ENCODE results near the gene ENOX1. TPM values are rescaled to one million over a fixed set of nuclear protein-coding genes. Genes with fewer than 3 reads are reported as not detected.
"Not testable (repeated sequence)": the region's sequence is repeated elsewhere in the genome, so short reads cannot be mapped to it uniquely, and the experiment has no call there.

ENOX1 gene
- polyA plus RNA-seq, 3 donors = 8.5 to 11.1 (median 8.7) TPM

DNA sequence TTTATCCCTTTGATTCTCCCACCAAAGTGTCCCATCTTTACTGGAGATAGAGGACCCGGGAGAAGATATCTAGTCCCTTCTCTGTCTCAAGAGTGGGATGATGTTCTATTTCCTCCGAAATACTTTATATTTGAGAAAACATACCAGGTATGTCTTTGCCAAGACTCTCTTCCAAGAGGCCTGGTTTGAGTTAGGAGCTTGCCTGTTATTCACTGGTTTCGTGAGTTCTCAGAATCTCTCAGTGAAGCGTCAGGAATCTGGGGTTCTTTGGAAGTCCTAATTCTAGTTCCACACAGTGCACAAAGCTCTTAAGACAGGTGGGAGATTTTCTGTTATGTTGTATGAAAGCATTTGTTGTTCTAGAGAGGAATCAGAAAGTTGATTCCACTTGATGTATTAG is 581.4 kb downstream of the ENOX1 start:
- no peak for DNase-seq

DNA sequence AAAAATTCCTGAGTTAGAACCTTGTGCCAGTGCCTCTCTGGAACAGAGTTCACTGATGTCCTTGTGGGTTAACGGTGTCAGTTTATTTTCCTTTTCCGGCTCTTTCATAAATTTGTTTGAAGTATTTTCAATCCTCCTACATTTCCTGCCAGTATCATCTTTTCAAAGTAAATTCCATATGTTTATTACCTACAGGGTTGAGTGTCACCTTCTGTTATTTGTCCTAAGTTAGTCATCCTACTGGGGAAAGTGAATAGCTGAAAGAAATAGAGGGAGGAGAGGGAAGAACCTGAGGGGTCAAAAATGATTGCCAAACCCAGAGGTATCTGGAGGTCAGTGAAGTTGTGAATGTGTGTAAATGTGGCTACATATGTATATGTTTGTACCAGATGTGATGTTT is 582.2 kb downstream of the ENOX1 start:
- no peak for DNase-seq

DNA sequence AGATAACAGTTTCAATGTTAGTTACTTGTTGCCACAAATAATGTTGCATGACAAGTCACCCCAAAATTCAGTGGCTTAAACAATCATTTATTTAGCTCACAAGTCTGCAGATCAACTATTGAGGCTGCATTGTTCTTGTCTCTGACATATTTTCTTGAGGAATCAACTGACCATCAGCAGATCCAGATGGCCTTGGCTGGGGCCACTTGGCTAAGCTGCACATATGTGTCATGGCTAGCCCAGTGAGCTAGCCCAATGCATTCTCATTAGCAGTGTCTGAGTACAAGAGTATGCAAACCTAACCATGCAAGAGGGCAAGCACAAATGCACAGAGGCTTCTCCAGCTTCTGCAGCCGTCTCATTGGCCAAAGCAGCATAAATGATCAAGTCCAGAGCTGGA is 583.0 kb downstream of the ENOX1 start:
- DNase-seq = no peak

DNA sequence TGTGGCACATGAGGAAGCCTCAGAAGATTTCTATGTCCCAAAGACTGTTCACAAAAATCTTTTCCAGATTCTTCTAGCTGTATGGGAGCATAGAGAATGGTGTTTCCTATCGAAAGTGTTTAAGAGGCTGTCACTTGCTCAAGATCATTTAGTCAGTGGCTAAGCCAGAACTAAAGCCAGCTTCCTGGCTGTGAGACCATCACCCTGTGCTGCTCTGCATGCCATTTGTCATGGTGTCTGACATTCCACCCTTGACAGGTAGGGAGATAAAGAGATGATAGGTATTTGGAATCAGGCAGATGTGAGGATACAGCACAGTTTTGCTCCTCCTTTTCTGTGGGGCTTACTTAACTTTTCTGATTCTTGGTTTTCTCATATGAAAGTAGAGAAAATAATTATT is 586.0 kb downstream of the ENOX1 start:
- DNase-seq = no peak

DNA sequence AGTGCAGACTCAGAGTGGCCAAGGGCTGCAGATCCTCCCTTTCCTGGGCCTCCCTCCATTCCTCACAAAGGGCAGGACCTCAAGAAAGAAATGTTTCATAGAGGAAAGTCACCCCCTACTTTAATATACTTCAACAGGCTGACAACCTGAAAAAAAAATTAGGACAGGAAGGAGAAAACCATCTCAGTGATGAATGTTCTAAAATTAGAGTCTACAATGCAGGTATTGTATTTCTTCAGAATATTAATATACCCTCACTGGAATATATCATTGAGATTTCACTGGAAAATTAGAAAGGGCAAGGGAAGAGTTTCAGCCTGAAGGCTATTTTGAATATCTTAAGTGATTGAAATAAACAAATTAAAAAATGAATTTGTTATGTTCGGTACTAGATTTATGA is 586.5 kb downstream of the ENOX1 start:
- DNase-seq = no peak

DNA sequence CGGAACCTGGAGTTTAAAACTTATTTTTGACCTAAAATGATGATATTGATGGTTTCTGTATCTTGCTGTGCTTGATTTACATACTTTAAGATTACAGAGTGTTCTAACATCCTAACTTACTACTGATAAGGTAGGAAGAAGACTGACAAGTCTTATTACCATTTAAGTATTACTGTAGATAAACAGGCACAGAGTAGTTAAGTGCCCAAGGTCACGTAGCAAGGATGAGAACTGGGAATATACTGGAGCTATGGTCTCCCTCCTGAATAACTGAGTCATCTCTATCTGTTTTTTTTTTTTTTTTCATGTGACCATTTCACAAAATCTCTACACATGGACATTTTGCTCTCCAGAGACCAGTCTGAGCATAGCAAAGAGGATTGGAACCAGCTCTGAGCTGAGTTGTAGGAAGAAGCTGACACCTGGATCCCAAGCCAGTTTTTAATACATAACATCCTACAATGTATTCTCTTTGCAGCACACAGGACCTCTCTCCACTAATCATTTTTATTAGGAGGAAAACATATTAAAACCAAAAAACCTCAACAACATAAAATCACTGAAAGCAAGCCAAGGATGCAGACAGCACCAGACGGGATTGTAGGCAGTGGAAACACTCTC is 589.9 kb downstream of the ENOX1 start:
- DNase-seq = peak; percentile 16

DNA sequence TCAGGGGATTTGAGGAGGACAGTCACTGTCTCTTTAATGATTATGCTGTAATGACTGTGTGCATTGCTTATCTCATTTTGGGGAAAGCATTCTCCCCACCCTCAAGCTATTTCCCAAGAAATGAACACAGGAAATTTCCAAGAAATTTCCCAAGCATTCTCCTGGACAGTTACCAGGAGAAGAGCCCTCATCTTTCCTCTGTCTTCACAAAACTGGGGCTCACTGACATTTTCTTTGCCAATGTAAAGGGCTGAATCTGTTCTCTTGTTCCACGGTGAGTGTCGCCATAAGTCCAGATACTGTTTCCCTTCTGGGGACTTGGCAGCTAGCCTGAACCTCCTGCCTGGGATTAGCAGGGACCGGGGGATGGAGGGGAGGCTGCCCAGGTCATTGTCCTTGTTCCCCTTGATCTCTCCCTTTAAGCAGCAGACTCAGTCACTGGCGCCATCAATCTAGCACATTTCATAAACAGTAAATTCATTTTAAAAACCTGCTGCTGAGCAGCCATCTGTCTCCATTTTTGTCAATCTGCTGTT is 590.6 kb downstream of the ENOX1 start:
- peak; percentile 12 for DNase-seq

DNA sequence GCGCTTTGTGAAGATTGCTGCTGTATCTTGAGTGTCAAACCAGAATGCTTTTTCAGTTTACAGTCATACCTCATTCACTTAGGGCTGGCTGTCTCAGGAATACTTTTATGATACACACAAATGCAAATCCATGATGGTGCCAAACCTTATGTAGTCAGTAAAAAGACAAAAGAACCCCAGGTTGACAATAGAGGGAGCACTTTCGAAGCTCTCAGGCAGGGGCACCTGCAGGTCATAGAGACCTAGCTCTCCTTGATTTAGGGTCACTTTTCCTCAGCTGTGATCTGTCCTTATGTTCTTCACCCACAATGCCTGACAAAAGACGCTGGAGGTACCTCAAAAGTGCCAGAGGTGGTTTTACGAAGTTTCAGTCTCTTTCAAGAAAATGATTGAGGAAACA is 591.2 kb downstream of the ENOX1 start:
- DNase-seq = no peak

DNA sequence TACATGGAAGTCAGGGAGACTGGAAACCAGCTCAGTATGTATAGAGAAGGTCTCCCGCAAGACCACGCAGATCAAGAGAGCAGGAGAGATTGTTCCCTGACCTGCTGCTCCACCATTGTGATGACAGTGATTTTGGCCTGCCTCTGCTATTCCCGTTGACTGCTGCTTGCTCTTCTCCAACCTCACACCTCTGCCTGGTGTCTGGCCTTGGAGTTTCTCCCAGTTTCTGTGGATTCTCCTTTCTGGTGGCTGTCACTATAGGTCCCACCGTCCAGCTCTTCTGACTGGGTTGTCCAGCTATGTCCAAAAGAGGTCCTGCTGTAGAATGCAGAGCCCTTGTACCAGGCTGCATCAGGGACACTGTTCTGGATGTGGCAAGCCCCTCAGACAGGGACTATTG is 591.7 kb downstream of the ENOX1 start:
- no peak for DNase-seq

DNA sequence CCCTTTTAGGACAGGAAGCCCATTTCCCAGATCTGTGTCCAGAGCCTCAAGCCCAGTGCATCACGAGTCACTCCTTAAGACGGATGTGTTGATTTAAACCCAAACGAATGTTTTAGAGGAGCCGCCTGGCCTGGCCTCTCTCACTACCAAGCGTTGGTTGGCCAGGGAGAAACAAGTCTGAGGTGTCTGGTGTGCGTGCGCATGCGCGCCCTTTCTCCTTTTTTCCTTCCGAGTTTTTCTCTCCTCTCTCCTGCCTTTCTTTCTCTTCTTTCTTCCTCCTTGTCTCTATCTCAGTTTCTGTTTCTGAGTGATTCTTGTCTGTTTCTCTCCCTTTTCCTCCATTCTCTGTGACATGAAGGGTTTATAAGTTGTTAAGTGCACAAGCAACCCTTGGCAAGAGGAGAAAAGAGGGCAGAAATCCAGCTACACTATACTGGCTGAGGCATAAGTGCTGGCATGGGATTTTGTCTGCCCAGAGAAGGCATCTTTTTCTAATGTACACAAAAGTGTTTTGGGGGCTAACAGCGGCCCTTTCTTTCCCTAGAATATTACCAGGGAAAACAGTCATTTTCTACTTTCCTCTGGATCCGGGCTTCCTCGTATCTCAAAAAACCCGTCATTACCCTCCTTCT is 592.9 kb downstream of the ENOX1 start:
- no peak for DNase-seq

DNA sequence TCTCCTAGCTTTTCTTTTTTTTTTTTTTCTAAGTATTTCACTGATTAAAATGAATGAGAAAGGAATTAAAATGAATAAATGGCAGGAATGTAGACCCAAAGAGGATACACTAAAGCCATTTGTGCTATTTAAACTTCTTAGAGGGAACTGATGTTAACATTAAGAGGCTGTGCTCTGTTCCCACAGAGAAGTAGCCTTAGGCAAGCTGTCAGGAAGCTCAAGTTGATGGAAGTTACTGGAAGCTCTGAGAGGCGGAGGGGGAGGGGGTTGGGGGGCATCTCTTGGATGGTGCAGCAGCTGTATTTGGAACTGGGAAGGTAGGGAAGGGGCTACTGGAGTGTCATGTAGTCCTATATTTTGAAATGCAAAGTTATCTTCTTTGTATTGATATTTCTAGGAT is 595.2 kb downstream of the ENOX1 start:
- DNase-seq = no peak

DNA sequence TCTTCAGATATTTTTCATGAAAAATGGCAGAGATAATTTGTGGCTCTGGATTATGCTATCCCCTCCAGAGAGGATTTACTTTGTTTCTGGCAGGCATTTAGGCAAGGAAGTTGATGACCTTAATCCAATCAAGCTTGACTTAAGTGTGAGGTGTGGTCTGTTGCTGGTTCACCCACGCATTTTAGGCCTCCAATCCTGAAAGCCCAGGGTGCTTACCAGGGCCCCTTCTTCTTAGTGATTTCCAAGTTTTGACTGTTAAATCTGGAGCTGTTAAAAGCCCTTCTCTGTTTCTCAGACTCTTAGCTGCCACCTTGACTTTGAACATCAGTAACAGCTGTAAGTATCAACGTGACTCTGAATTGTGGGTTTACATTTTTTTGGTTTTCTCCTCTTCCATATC is 601.5 kb downstream of the ENOX1 start:
- DNase-seq = no peak

DNA sequence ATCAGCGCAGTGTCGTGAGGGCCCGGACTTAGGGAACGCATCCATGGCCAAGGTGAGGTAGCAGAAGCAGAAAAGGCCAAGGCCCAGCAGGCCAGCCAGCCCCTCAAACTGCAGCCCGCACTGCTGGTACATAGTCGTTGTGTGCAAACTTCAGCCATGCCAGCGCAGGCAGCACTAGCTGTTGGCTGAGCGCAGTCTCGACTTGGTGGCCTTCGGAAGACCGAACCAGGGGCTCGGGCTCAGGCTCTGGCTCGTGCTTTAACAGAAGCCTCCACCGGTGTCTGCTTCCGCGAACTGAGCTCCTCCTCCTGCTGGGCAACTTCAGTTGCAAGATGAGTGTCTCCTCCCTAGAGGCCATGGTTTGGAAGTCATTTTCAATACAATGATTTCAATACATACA is 605.9 kb downstream of the ENOX1 start:
- DNase-seq = no peak

DNA sequence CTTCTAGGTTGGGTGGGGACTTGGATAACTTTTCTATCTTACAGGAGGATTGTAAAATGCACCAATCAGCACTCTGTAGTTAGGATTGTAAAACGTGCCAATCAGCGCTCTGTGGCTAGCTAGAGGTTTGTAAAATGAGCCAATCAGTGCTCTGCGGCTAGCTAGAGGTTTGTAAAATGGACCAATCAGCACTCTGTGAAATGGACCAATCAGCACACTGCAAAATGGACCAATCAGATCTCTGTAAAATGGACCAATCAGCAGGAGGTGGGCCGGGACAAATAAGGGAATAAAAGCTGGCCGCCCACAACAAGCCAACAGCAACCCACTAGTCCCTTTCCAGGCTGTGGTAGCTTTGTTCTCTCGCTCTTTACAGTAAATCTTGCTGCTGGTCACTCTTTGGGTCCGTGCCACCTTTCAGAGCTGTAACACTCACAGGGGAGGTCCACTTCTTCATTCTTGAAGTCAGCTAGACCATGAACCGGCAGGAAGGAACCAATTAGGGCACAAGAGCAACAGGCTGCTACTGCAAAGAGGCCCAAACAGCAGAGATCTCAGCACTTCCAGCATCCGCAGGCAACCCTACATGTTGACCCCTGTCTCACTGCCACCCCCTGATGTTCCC is 606.6 kb downstream of the ENOX1 start:
- DNase-seq = no peak

DNA sequence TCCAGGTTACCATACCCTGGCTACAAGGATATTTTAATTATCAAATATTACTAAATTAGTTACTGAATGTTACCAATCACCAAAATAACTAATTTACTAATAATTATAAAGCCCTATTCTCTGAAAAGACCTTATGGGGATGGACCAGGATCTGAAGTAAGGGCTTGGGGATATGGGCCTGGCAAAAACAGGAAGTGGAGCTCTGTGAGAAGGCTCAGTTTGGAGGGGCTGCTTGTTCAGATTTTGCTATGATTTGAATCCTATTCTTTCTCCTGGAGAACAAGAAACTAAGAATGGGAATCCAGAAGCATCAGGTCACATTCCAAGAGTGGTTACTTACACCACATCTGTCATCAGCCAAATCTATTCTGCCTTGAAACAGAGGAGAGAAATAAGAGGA is 615.3 kb downstream of the ENOX1 start:
- DNase-seq = no peak

DNA sequence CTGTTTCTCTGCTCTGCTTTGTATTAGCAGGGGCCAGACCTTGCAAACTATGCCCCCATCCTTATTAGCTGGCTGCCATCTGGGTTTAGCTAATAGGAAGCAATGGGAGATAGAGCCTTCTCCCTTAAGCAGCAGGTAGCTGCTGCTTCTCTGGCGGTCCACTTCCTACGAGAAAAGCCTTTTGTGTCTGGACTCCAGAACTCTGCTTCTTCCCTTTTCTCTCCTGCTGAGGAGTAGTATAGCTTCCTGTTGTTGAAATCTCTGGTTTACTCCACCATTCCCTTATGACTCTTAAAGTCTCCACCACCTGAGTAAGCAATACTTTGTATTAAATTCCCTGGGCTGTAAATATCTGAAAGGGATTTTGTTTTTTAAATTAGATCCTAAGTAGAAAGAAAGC is 616.3 kb downstream of the ENOX1 start:
- no peak for DNase-seq

DNA sequence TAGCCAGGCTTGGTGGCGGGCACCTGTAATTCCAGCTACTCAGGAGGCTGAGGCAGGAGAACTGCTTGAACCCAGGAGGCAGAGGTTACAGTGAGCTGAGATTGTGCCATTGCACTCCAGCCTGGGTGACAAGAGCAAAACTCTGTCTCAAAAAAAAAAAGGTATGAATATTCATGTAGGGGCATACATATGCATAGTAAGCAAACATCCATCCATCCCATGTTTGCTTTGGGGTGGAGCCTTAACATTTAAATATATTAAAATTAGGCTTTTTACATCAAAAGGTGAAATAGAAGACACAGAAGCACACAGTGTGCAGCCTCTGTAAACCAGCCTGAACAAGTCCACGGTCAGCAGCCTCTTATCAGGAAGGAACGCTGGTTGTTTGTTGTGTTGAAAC is 618.3 kb downstream of the ENOX1 start:
- DNase-seq = not testable (repeated sequence)

DNA sequence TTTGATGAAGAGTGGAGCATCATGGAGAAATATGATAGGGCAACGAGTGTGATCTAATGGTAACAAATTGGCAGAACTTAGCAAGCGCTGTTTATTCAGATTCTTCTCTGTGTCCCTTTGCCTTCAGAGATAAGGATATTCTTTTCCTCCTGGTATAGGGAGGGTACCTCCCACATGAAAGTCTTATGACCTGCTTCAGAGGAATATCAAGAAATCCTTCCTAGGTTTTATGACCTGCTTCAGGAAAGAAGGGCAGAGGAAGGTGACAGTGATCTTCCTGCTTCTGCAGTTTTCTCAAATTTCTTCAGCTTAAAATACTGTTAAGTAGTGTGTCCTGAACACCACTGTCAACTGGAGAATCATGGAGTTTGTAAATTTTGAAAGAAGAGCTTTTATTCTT is 619.0 kb downstream of the ENOX1 start:
- DNase-seq = peak; percentile 38

DNA sequence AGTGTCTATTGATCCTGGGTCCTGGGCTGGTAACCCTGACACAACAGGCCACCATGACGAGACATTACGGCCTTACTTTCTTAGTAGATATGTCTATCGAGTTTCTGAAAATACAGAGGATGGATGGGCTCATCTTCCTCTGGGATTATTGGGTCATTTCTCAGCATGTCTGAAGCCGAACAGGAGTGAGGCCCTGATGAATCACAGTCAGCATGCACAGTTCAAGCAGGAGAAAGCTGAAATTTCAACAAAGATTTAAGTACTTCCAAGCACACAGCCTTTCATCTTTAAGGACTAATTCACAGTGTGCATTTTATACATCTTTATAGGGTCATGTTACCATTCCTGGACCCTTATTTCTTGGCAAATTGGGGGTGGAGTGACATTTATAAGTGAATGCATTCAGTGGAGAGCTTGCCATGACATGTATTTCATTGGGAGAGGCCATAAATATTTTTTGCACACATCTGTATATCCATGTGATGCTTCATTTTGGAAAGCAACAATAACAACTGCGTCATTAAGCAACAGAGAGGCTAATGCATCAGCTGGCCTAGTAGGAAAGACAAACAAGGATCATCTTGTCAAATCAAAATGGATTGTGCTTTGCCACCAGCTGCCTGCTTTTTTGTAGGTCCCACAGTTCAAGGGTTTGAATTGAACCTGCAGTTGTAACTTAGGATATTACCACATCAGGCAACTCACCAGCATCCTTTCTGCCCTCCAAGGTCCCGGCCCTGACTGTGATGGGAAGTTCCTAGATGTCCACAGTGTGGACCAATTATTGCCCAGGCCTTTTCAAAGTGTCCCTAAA is 619.9 kb downstream of the ENOX1 start:
- DNase-seq = no peak
